ENCODE measurements around the gene KRTAP5-8. TPM values are rescaled to one million over a fixed set of nuclear protein-coding genes. Genes with fewer than 3 reads are reported as not detected.
"Not testable (repeated sequence)": the region's sequence is repeated elsewhere in the genome, so short reads cannot be mapped to it uniquely, and the experiment has no call there.

The KRTAP5-8 gene, protein sequence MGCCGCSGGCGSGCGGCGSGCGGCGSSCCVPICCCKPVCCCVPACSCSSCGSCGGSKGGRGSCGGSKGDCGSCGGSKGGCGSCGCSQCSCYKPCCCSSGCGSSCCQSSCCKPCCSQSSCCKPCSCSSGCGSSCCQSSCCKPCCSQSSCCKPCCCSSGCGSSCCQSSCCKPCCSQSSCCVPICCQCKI
- not detected in 3 replicates for total RNA-seq (2021)
- Bru-seq, nascent RNA: not detected
- long read RNA-seq, experiment 1: 0 reads
- long read RNA-seq, experiment 2: 0 reads
- long read RNA-seq, experiment 3: 0 reads

- H3K27me3 Mint-ChIP-seq (ENCODE audit: low read depth); ATAC-seq; H3K4me1 Mint-ChIP-seq; POLR2A ChIA-PET; H3K36me3 Mint-ChIP-seq; H3K4me3 Mint-ChIP-seq; H3K27ac Mint-ChIP-seq; DNase-seq (ENCODE audit: low spot score): not testable (repeated sequence)
- peaks cover 13% of the 10 kb centered on the region for H3K9me3 Mint-ChIP-seq
- CTCF ChIA-PET: interaction anchor here (1.2 kb wide), 1 partner anchor 25 kb away, joined by 3 read pairs; no protein-coding TSS in a partner anchor
Observed at GRCh38 chr11:71537977-71538665, at the start of gene KRTAP5-8. Gene KRTAP5-8 (plus strand): TSS chr11:71538025. CDS start chr11:71538056, 31 bp downstream.

GRCh38 chr11:71488681-71489270 is 49.0 kb upstream of the KRTAP5-8 start:
- DNase-seq (ENCODE audit: low spot score) (no peak), ATAC-seq (no peak)
- POLR2A ChIA-PET: no interaction called here
- Mint-ChIP-seq H3K27me3 (ENCODE audit: low read depth) (no peaks in the 10 kb centered on the region), H3K27ac (no peak overlapping the region; the same call in 1 of the 2 replicates), H3K36me3 (peaks cover 47% of the 10 kb centered on the region), H3K4me1 (peaks cover 6% of the 10 kb centered on the region), H3K9me3 (no peaks in the 10 kb centered on the region), H3K4me3 (no peak overlapping the region)
- no peak for TF ChIP-seq PREB (CRISPR knock-in tag; IDR thresholded peaks at IDR 0.05; ENCODE audit: borderline replicate concordance)
- TF ChIP-seq GABPB1 (CRISPR knock-in tag; IDR thresholded peaks at IDR 0.05): no peak
- no peak for TF ChIP-seq MXD4 (CRISPR knock-in tag; IDR thresholded peaks at IDR 0.05; ENCODE audit: borderline replicate concordance)
- no peak for TF ChIP-seq SOX15 (CRISPR knock-in tag; IDR thresholded peaks at IDR 0.05)
- no peak for TF ChIP-seq TEAD1 (CRISPR knock-in tag; IDR thresholded peaks at IDR 0.05)
- no peak for TF ChIP-seq CBFB (CRISPR knock-in tag; IDR thresholded peaks at IDR 0.05; ENCODE audit: low read depth)
- TF ChIP-seq FOXP1 (CRISPR knock-in tag; IDR thresholded peaks at IDR 0.05; ENCODE audit: borderline replicate concordance): no peak
- no peak for TF ChIP-seq ATF1 (CRISPR knock-in tag; IDR thresholded peaks at IDR 0.05)
- no peak for TF ChIP-seq ATF3 (CRISPR knock-in tag; conservative IDR thresholded peaks at IDR 0.05)
- TF ChIP-seq USF2 (CRISPR knock-in tag; IDR thresholded peaks at IDR 0.05): no peak
- no peak for TF ChIP-seq MYBL2 (CRISPR knock-in tag; IDR thresholded peaks at IDR 0.05)
- CTCF ChIA-PET: no interaction called here

DNA sequence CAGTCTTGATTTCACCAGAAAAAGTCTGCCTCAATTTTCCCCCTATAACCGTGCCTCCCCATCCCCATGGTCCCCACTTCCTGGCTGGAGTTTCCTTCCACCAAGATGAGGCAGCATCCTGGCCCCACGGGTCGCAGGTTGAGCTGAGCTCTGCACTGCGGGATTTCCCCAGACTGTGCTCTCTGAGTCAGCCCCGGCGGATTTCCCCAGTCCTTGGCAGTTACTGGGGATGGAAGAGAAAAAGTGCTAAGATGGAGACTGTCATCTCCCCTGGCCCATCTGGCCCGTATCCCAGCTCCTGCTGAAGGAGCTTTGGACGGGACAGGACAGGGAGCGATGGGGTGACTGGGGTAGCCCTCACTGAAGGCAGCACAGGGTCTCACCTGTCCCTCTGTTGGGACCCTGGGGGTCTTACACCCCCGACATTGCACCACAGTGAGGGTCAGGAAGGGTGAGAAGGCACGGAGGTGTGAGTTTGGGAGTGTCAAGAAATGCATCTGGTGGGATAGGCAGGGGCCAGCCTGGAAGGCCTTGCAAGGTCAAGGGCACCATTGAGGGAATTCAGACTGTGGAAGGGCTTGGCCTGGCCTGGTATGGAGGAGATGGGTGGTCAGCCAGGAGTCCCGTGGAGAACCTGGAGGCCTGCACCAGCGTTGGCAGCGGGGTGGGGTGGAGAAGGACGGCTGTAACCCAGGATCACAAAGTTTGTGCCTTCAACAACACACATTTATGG is 48.3 kb upstream of the KRTAP5-8 start:
- H3K4me3 Mint-ChIP-seq: no peak overlapping the region
- ATAC-seq: no peak
- ChIA-PET POLR2A (no interaction called here), CTCF (no interaction called here)
- H3K9me3 Mint-ChIP-seq: no peaks in the 10 kb centered on the region
- no peak overlapping the region; the same call in 1 of the 2 replicates for H3K27ac Mint-ChIP-seq
- peaks cover 40% of the 10 kb centered on the region for H3K36me3 Mint-ChIP-seq
- H3K4me1 Mint-ChIP-seq: peaks cover 6% of the 10 kb centered on the region
- no peak for DNase-seq (ENCODE audit: low spot score)
- H3K27me3 Mint-ChIP-seq (ENCODE audit: low read depth): no peaks in the 10 kb centered on the region
- TF ChIP-seq ETV6 (CRISPR knock-in tag; IDR thresholded peaks at IDR 0.05): no peak
- TF ChIP-seq NFYB (CRISPR knock-in tag; conservative IDR thresholded peaks at IDR 0.05; ENCODE audit: low read depth): no peak
- no peak for TF ChIP-seq ELF4 (CRISPR knock-in tag; IDR thresholded peaks at IDR 0.05; ENCODE audit: low read depth)
- TF ChIP-seq SMAD3 (CRISPR knock-in tag; IDR thresholded peaks at IDR 0.05; ENCODE audit: borderline replicate concordance): no peak
- TF ChIP-seq HMGXB4 (CRISPR knock-in tag; IDR thresholded peaks at IDR 0.05): no peak
- TF ChIP-seq ZBTB21 (CRISPR knock-in tag; IDR thresholded peaks at IDR 0.05; ENCODE audit: borderline replicate concordance): no peak
- TF ChIP-seq ZNF532 (CRISPR knock-in tag; IDR thresholded peaks at IDR 0.05; ENCODE audit: borderline replicate concordance): no peak
- no peak for TF ChIP-seq ERG (CRISPR knock-in tag; IDR thresholded peaks at IDR 0.05)
